ENCODE results near the gene PHF11.

Gene PHF11

DNA sequence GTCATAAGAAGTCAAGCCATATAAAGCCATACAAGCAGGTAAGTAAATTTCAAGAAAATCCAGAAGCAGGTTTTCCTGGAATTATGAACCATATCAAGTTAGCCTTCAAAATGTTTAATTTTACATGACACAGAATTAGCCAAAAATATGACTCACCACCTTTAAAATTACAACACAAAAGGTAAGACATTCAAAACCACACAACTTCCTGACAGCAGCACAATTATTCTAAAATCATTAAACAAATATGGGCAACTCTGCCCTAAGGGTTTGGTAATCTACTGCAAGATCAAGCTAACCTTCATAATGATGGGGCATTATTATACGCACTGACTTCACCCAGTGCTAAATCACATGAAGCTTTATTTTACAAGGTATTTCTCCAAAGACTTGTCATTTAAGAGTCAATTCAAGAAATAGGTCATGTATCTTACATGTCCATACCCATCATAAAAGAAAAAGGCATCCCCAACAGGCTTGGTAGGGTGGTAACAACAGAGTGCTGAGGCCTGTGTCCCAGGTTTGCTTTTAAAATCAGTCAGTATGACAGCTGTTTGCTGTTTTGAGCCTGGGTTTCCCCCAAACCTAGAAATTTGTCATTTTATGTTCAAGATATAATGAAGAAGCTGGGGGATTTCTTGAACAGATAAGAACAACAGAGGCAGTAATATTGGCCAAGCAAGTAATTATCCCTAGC, 74.4 kb downstream of the PHF11 start (continued):
- TF ChIP-seq ZNF623 (tag by site-specific recombination; IDR thresholded peaks at IDR 0.05) (no peak), ZNF157 (tag by site-specific recombination; IDR thresholded peaks at IDR 0.05) (no peak), OSR2 (tag by site-specific recombination; IDR thresholded peaks at IDR 0.05) (0 out of 2 replicates have a peak, but pooled peaks have one; percentile 16)

DNA sequence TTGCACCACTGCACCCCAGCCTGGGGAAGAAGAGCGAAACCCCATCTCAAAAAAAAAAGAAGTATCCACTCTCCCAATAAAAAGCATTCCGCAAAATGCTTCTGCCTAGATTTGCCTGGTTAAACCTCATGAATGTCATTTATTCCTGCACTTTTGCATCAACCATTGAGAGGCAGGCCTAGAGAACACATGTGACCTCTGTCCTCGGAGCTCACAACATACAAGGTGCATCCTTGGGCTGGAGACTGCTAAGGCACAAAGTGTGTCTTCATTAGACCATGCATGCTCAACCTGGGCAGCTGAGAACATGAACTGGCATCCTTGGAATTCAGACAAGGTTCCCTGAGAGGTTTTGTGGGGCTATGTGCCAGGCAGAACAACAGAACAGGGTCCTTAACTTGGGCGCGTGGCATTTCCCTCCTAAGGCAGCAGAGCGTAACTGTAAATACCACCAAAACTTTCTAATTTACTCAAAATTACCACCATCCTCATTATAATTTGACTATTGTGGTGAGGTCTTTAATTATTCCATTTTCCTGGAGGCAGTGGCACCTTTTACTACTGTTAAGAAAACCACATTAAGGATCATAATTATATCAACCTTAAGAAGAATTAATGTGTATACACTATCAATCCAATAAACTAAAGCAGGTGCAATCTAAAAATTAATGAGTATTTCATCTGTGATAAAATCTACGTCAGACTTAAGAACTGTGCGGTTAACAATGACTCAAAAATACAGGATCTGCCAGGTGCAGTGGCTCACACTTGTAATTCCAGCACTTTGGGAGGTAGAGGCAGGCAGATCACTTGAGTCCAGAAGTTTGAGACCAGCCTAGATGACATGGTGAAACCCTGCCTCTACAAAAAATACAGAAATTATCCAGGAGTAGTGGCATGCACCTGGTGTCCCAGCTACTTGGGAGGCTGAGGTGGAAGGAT, 75.8 kb downstream of the PHF11 start:
- Histone ChIP-seq H3K27ac (ENCODE audit: extremely low read depth, low read depth, low read length) (no peak overlapping the region), H3K36me3 (ENCODE audit: control insufficient read depth in 2 of 2, insufficient read depth in 1 of 2, low read length in 2 of 2) (peaks cover 0 to 10% of the 10 kb centered on the region in 2 experiments; a peak in 1 of 3 replicates), H3K4me3 (ENCODE audit: low read depth, low read length) (no peak overlapping the region), H3K4me1 (ENCODE audit: control insufficient read depth, insufficient read depth, low read length) (no peaks in the 10 kb centered on the region), H3K9me3 (ENCODE audit: control insufficient read depth, insufficient read depth, low read depth, low read length) (no peaks in the 10 kb centered on the region)
- ChIA-PET POLR2A (no interaction called here), CTCF (interaction anchor here (0.7 kb wide), 1 partner anchor 1281 kb away, joined by 8 read pairs; no protein-coding TSS in a partner anchor)
- TF ChIP-seq HOXD13 (CRISPR knock-in tag; IDR thresholded peaks at IDR 0.05; ENCODE audit: borderline replicate concordance) (no peak), PATZ1 (tag by site-specific recombination; IDR thresholded peaks at IDR 0.05) (no peak), ZNF140 (tag by site-specific recombination; IDR thresholded peaks at IDR 0.05) (no peak), PRDM10 (tag by site-specific recombination; IDR thresholded peaks at IDR 0.05) (no peak), ZNF623 (tag by site-specific recombination; IDR thresholded peaks at IDR 0.05) (no peak), ZSCAN4 (tag by site-specific recombination; IDR thresholded peaks at IDR 0.05) (no peak), ZNF664 (tag by site-specific recombination; IDR thresholded peaks at IDR 0.05) (no peak), ZNF280C (tag by site-specific recombination; IDR thresholded peaks at IDR 0.05) (no peak), ZNF211 (tag by site-specific recombination; IDR thresholded peaks at IDR 0.05; ENCODE audit: low read depth) (no peak), ZNF248 (tag by site-specific recombination; IDR thresholded peaks at IDR 0.05) (no peak), ZNF596 (tag by site-specific recombination; IDR thresholded peaks at IDR 0.05) (no peak), ZNF544 (tag by site-specific recombination; IDR thresholded peaks at IDR 0.05) (no peak), ZNF654 (tag by site-specific recombination; IDR thresholded peaks at IDR 0.05; ENCODE audit: low read depth) (no peak), ZFP37 (tag by site-specific recombination; IDR thresholded peaks at IDR 0.05) (no peak), GFI1B (tag by site-specific recombination; IDR thresholded peaks at IDR 0.05) (no peak)
- TF ChIP-seq, protein P1, sequence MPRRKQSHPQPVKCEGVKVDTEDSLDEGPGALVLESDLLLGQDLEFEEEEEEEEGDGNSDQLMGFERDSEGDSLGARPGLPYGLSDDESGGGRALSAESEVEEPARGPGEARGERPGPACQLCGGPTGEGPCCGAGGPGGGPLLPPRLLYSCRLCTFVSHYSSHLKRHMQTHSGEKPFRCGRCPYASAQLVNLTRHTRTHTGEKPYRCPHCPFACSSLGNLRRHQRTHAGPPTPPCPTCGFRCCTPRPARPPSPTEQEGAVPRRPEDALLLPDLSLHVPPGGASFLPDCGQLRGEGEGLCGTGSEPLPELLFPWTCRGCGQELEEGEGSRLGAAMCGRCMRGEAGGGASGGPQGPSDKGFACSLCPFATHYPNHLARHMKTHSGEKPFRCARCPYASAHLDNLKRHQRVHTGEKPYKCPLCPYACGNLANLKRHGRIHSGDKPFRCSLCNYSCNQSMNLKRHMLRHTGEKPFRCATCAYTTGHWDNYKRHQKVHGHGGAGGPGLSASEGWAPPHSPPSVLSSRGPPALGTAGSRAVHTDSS (tag by site-specific recombination; IDR thresholded peaks at IDR 0.05), result no peak
- TF ChIP-seq, protein P2, sequence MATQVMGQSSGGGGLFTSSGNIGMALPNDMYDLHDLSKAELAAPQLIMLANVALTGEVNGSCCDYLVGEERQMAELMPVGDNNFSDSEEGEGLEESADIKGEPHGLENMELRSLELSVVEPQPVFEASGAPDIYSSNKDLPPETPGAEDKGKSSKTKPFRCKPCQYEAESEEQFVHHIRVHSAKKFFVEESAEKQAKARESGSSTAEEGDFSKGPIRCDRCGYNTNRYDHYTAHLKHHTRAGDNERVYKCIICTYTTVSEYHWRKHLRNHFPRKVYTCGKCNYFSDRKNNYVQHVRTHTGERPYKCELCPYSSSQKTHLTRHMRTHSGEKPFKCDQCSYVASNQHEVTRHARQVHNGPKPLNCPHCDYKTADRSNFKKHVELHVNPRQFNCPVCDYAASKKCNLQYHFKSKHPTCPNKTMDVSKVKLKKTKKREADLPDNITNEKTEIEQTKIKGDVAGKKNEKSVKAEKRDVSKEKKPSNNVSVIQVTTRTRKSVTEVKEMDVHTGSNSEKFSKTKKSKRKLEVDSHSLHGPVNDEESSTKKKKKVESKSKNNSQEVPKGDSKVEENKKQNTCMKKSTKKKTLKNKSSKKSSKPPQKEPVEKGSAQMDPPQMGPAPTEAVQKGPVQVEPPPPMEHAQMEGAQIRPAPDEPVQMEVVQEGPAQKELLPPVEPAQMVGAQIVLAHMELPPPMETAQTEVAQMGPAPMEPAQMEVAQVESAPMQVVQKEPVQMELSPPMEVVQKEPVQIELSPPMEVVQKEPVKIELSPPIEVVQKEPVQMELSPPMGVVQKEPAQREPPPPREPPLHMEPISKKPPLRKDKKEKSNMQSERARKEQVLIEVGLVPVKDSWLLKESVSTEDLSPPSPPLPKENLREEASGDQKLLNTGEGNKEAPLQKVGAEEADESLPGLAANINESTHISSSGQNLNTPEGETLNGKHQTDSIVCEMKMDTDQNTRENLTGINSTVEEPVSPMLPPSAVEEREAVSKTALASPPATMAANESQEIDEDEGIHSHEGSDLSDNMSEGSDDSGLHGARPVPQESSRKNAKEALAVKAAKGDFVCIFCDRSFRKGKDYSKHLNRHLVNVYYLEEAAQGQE (tag by site-specific recombination; IDR thresholded peaks at IDR 0.05), result no peak
